ENCODE data around the gene CRYGC.

- TF ChIP-seq CTCF (IDR thresholded peaks at IDR 0.05; ENCODE audit: extremely low read depth in 1 of 2, insufficient read depth in 1 of 2, low read depth in 1 of 2, low read length in 2 of 2), result no peak
- TF ChIP-seq POLR2AphosphoS5 (IDR thresholded peaks at IDR 0.05; ENCODE audit: insufficient read depth, low read depth, low read length), result no peak
- no peak for TF ChIP-seq MYC (IDR thresholded peaks at IDR 0.05; ENCODE audit: low read depth, low read length)
- no peak for TF ChIP-seq POLR2A (IDR thresholded peaks at IDR 0.05; ENCODE audit: low read depth, low read length)
- TF ChIP-seq EZH2 (IDR thresholded peaks at IDR 0.05; ENCODE audit: borderline replicate concordance, low read depth, low read length, severe bottlenecking), result no peak
- TF ChIP-seq JUN (IDR thresholded peaks at IDR 0.05; ENCODE audit: borderline replicate concordance, insufficient read depth, insufficient read length, low read depth), result no peak
- no peak for TF ChIP-seq MAX (IDR thresholded peaks at IDR 0.05; ENCODE audit: insufficient read depth, insufficient read length)
- no peak for TF ChIP-seq FOS (IDR thresholded peaks at IDR 0.05; ENCODE audit: borderline replicate concordance, insufficient read depth, low read length)
Measured at GRCh38 chr2:208093128-208093527, 36.5 kb downstream of the CRYGC start.
